B cell (primary cell): ENCODE data around the gene TTC22. TPM values are rescaled to one million over a fixed set of nuclear protein-coding genes. Genes with fewer than 3 reads are reported as not detected.
A peak's percentile ranks its signal among the peaks of the same experiment; 100 is the strongest.

ENCODE experiments used
- ATAC-seq: fragments of 200-7000 bp; cut with Tn5 transposase; one replicate; pipeline ENCODE4 v1.10.0; 2021; ENCODE audit warnings: low read depth, mild to moderate bottlenecking, moderate number of reproducible peaks, moderate library complexity
- CTCF ChIA-PET: fragments of 350-600 bp; sonication (Branson Sonifier 250); formaldehyde crosslinking; loops from one replicate; lab custom pipeline; 2021; ENCODE audit warnings: antibody characterized with exemption, inconsistent platforms; lab: Charles Lee
- POLR2A ChIA-PET: fragments of 350-600 bp; sonication (Branson Sonifier 250); formaldehyde crosslinking; loops from one replicate; lab custom pipeline; 2021; ENCODE audit warnings: antibody characterized with exemption; lab: Charles Lee
- DNase-seq: peaks from one replicate; pipeline ENCODE4 v3.0.0; 2013
- H2AFZ ChIP-seq: 2 replicates; pipeline ENCODE4 v1.6.1; 2012; ENCODE audit warnings: mild to moderate bottlenecking, low read depth, low read length; ENCODE audit not compliant: insufficient read depth, poor library complexity, severe bottlenecking
- H3K27ac ChIP-seq, 2 donors: 1 replicate in 1 of 2; 2 replicates in 1 of 2; pipeline ENCODE4 v1.5.1; 2012 to 2013; ENCODE audit warnings: low read length in 2 of 2, mild to moderate bottlenecking in 2 of 2, moderate library complexity in 1 of 2
- H3K27me3 ChIP-seq, 4 experiments: fragments of 200-600 bp in 1 of 4; sonication (generic) in 1 of 4; replicated peaks in 1 of 4; 1 replicate in 2 of 4; 2 replicates in 2 of 4; pipeline versions ENCODE4 v1.6.1 to v1.7.0; 2013 to 2016; ENCODE audit warnings: low read length in 3 of 4, mild to moderate bottlenecking in 2 of 4, mixed read lengths in 1 of 4, moderate library complexity in 1 of 4; ENCODE audit not compliant: insufficient read depth in 4 of 4, control insufficient read depth in 3 of 4; ENCODE audit errors: control extremely low read depth in 1 of 4
- H3K36me3 ChIP-seq, 2 experiments: replicated peaks in 1 of 2; 1 replicate in 1 of 2; 2 replicates in 1 of 2; pipeline versions ENCODE4 v1.6.1 to v1.7.1; 2013; ENCODE audit warnings: low read length in 1 of 2; ENCODE audit not compliant: insufficient read depth in 2 of 2, control insufficient read depth in 1 of 2; ENCODE audit errors: control extremely low read depth in 1 of 2, extremely low read depth in 1 of 2
- H3K4me1 ChIP-seq, 2 donors: fragments of 200-600 bp in 1 of 2; sonication (generic) in 1 of 2; 1 replicate in 1 of 2; 2 replicates in 1 of 2; pipeline versions ENCODE4 v1.5.1 to v1.6.1; 2013 to 2017; ENCODE audit warnings: low read length in 2 of 2; ENCODE audit not compliant: control insufficient read depth in 2 of 2, insufficient read depth in 2 of 2
- H3K4me2 ChIP-seq: replicated peaks from 2 replicates; pipeline ENCODE3; 2012; ENCODE audit warnings: mild to moderate bottlenecking, low read depth, low read length; ENCODE audit not compliant: poor library complexity, severe bottlenecking
- H3K4me3 ChIP-seq, 5 experiments: fragments of 200-600 bp in 1 of 5; sonication (generic) in 1 of 5; 1 replicate in 3 of 5; 2 replicates in 2 of 5; pipeline versions ENCODE4 v1.5.1 to v1.7.0; 2011 to 2016; ENCODE audit warnings: low read length in 4 of 5, mild to moderate bottlenecking in 4 of 5, low read depth in 2 of 5, control low read depth in 1 of 5, moderate library complexity in 1 of 5; ENCODE audit not compliant: insufficient read depth in 1 of 5; ENCODE audit errors: control extremely low read depth in 1 of 5, extremely low read depth in 1 of 5
- H3K79me2 ChIP-seq: fragments of 200-600 bp; sonication (generic); one replicate; pipeline ENCODE4 v1.6.0; 2016; ENCODE audit warnings: low read length; ENCODE audit not compliant: control insufficient read depth, insufficient read depth
- H3K9ac ChIP-seq: fragments of 200-600 bp; sonication (generic); 2 replicates; pipeline ENCODE4 v1.6.1; 2017; ENCODE audit warnings: mild to moderate bottlenecking, low read length, moderate library complexity
- H3K9me3 ChIP-seq, 3 donors: one replicate each; pipeline versions ENCODE4 v1.6.1 to v1.7.1; 2013; ENCODE audit warnings: low read length in 2 of 3; ENCODE audit not compliant: control insufficient read depth in 2 of 3, insufficient read depth in 1 of 3; ENCODE audit errors: control extremely low read depth in 1 of 3
- H4K20me1 ChIP-seq: 2 replicates; pipeline ENCODE4 v1.6.0; 2012; ENCODE audit warnings: mild to moderate bottlenecking, low read length; ENCODE audit not compliant: insufficient read depth, control insufficient read depth, poor library complexity, severe bottlenecking
- H3K27ac Mint-ChIP-seq: one replicate; pipeline ENCODE4 v1.8.0; 2021; ENCODE audit warnings: mixed read lengths
- H3K27me3 Mint-ChIP-seq: one replicate; pipeline ENCODE4 v1.8.0; 2021; ENCODE audit warnings: mixed read lengths
- H3K4me1 Mint-ChIP-seq: one replicate; pipeline ENCODE4 v1.8.0; 2021; ENCODE audit warnings: mixed read lengths
- H3K4me3 Mint-ChIP-seq: one replicate; pipeline ENCODE4 v1.8.0; 2021; ENCODE audit warnings: mixed read lengths
- H3K9me3 Mint-ChIP-seq: one replicate; pipeline ENCODE4 v1.8.0; 2022; ENCODE audit warnings: mixed read lengths; ENCODE audit not compliant: insufficient read depth
- EZH2 ChIP-seq: IDR thresholded peaks from 2 replicates; pipeline ENCODE4 v1.6.1; 2012; ENCODE audit warnings: borderline replicate concordance, low read depth, mild to moderate bottlenecking, moderate library complexity, low read length; ENCODE audit not compliant: insufficient read depth, poor library complexity, severe bottlenecking
- WGBS: methylation state at CpG from one replicate; pipeline ENCODE4 v1.1.5; 2013; ENCODE audit warnings: missing lambda C conversion rate; ENCODE audit not compliant: insufficient coverage; 5-methylcytosine and 5-hydroxymethylcytosine counted together
- intact Hi-C: fragments of 100-400 bp; cut with micrococcal nuclease; formaldehyde crosslinking; loops from one replicate; pipeline ENCODE4 v1.10.0; 2022
- polyA plus RNA-seq: library from polyadenylated mRNA; depleted of rRNA; stranded (reverse); fragments of >200 nt; gene quantifications from 2 replicates; pipeline ENCODE4 v1.2.3, GENCODE V29; 2012
- total RNA-seq, 2 donors: library from RNA; stranded (reverse); fragments of 120-200 nt in 1 of 2; gene quantifications; 1 replicate in 1 of 2; 2 replicates in 1 of 2; pipeline versions ENCODE4 v1.2.3 to v1.2.4, GENCODE V29; 2013 to 2022
- TF ChIP-seq, protein P1 (sequence below): fragments of 200-600 bp; IDR thresholded peaks from one replicate; pipeline ENCODE4 v1.8.0; 2022; ENCODE audit warnings: antibody characterized with exemption, mild to moderate bottlenecking

TTC22 gene
- total and polyA plus RNA-seq, 2 donors (not counting 1 experiment from before 2014, with no cell fraction given) = 7.8 to 10.9 TPM

GRCh38 chr1:54800041-54800898 is 853 bp downstream of the TTC22 start:
- no peaks in the 10 kb centered on the region for H3K27me3 Mint-ChIP-seq
- DNase-seq = peak; percentile 19
- H2AFZ ChIP-seq = peak overlapping the region; percentile 92
- peak overlapping the region in 4 of 5 experiments; percentile 65 to 82 (median 78) for H3K4me3 ChIP-seq
- peaks cover 32% of the 10 kb centered on the region for H3K4me1 Mint-ChIP-seq
- H3K4me2 ChIP-seq = peak overlapping the region; percentile 94
- H3K9ac ChIP-seq = peak overlapping the region; percentile 84
- 56% methylated on average over 39 of the region's 39 CpGs for WGBS
- TF ChIP-seq EZH2 = no peak
- TF ChIP-seq, protein P1, sequence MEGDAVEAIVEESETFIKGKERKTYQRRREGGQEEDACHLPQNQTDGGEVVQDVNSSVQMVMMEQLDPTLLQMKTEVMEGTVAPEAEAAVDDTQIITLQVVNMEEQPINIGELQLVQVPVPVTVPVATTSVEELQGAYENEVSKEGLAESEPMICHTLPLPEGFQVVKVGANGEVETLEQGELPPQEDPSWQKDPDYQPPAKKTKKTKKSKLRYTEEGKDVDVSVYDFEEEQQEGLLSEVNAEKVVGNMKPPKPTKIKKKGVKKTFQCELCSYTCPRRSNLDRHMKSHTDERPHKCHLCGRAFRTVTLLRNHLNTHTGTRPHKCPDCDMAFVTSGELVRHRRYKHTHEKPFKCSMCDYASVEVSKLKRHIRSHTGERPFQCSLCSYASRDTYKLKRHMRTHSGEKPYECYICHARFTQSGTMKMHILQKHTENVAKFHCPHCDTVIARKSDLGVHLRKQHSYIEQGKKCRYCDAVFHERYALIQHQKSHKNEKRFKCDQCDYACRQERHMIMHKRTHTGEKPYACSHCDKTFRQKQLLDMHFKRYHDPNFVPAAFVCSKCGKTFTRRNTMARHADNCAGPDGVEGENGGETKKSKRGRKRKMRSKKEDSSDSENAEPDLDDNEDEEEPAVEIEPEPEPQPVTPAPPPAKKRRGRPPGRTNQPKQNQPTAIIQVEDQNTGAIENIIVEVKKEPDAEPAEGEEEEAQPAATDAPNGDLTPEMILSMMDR = no peak
- POLR2A ChIA-PET = interaction anchor here (1.0 to 1.8 kb wide), 2 partner anchors 36 to 85 kb away, joined by 3 to 9 read pairs; partner anchors contain the start of gene PARS2
- ATAC-seq = no peak
- CTCF ChIA-PET = interaction anchor here (1.0 to 2.3 kb wide), 22 partner anchors 8 to 751 kb away, joined by 3 to 20 read pairs (median 6); partner anchors contain the start of genes PARS2, TCEANC2, TMEM59 and TTC4
- no peaks in the 10 kb centered on the region for H3K9me3 ChIP-seq
- peaks cover 25 to 31% of the 10 kb centered on the region in 2 donors for H3K4me1 ChIP-seq
- H3K79me2 ChIP-seq = peaks cover 7% of the 10 kb centered on the region
- H3K36me3 ChIP-seq = peaks cover 0 to 3% of the 10 kb centered on the region in 2 experiments
- no peaks in the 10 kb centered on the region for H3K9me3 Mint-ChIP-seq
- peak overlapping the region; percentile 44 for H3K27ac Mint-ChIP-seq
- H3K27me3 ChIP-seq = no peaks in the 10 kb centered on the region
- intact Hi-C loops = loop anchor here (2.0 to 5.0 kb wide), 2 partner anchors 83 to 853 kb away; partner anchors contain the start of genes IFT25 and LRRC42
- H3K27ac ChIP-seq = peak overlapping the region in 1 of 2 donors; percentile 55
- H4K20me1 ChIP-seq = peaks cover 9% of the 10 kb centered on the region
- peak overlapping the region; percentile 99 for H3K4me3 Mint-ChIP-seq
